GM12878 (cell line): ENCODE measurements around the gene FGF10. TPM values are rescaled to one million over a fixed set of nuclear protein-coding genes. Genes with fewer than 3 reads are reported as not detected.

ENCODE experiments used
- ATAC-seq: fragments of 200-7000 bp; cut with Tn5 transposase; 3 replicates; pipeline ENCODE4 v1.9.1; 2020; ENCODE audit warnings: mild to moderate bottlenecking, moderate library complexity
- BruUV-seq: library from RNA; stranded (reverse); fragments of 400-500 nt; replicated peaks from 2 replicates; lab custom pipeline; 2021; lab: Mats Ljungman, UMichigan
- CTCF ChIA-PET: fragments of 300-600 bp; sonication (Branson Sonifier 250); formaldehyde crosslinking; extraction: SDS; loops from one replicate; lab custom pipeline; 2021; ENCODE audit warnings: inconsistent platforms; lab: Yijun Ruan, JAX
- POLR2A ChIA-PET: fragments of 350-600 bp; formaldehyde crosslinking; extraction: SDS; loops from one replicate; lab custom pipeline; 2021; ENCODE audit warnings: inconsistent platforms; lab: Charles Lee
- RAD21 ChIA-PET: fragments of 300-600 bp; sonication (Branson Sonifier 250); formaldehyde crosslinking; loops from one replicate; lab custom pipeline; 2023; ENCODE audit warnings: antibody characterized with exemption; ENCODE audit not compliant: unreplicated experiment; lab: Charles Lee
- SMC1A ChIA-PET: fragments of 300-600 bp; sonication (Branson Sonifier 250); formaldehyde crosslinking; loops from one replicate; lab custom pipeline; 2023; ENCODE audit not compliant: unreplicated experiment, uncharacterized antibody; lab: Charles Lee
- DNase-seq: peaks from one replicate; pipeline ENCODE4 v3.0.0-alpha.2; 2011; ENCODE audit warnings: low read depth, low spot score
- FAIRE-seq: peaks from 3 replicates; lab custom pipeline; 2011; peaks lifted over from hg19 to GRCh38; lab: Jason Lieb, UNC
- H2AFZ ChIP-seq: 2 replicates; pipeline ENCODE4 v1.6.0; 2011; ENCODE audit warnings: low read depth, low read length, control low read depth; ENCODE audit not compliant: control insufficient read depth
- H3K27ac ChIP-seq: 2 replicates; pipeline ENCODE4 v1.5.1; 2011; ENCODE audit warnings: control low read depth; ENCODE audit not compliant: control insufficient read depth, insufficient read depth
- H3K27me3 ChIP-seq, 2 experiments: replicated peaks in 1 of 2; 2 replicates each; pipeline versions ENCODE4 v1.6.0 to v1.6.1; 2011; ENCODE audit warnings: low read length in 1 of 2; ENCODE audit not compliant: control insufficient read depth in 2 of 2, insufficient read depth in 2 of 2
- H3K36me3 ChIP-seq, 2 experiments: 2 replicates each; pipeline ENCODE4 v1.5.1; 2011; ENCODE audit warnings: low read length in 1 of 2; ENCODE audit not compliant: control insufficient read depth in 2 of 2, insufficient read depth in 2 of 2
- H3K4me1 ChIP-seq: 2 replicates; pipeline ENCODE4 v1.6.1; 2011; ENCODE audit warnings: mild to moderate bottlenecking, low read length, moderate library complexity, mixed read lengths; ENCODE audit not compliant: control insufficient read depth, insufficient read depth
- H3K4me2 ChIP-seq: 2 replicates; pipeline ENCODE4 v1.6.0; 2011; ENCODE audit warnings: control low read depth; ENCODE audit not compliant: control insufficient read depth, insufficient read depth
- H3K4me3 ChIP-seq: fragments of 200-600 bp; sonication (generic); 2 replicates; pipeline ENCODE4 v1.5.1; 2016
- H3K79me2 ChIP-seq: 2 replicates; pipeline ENCODE4 v1.6.0; 2011; ENCODE audit warnings: low read length; ENCODE audit not compliant: control insufficient read depth, insufficient read depth
- H3K9ac ChIP-seq: 2 replicates; pipeline ENCODE4 v1.8.0; 2011; ENCODE audit warnings: low read length, control low read depth, mixed read lengths; ENCODE audit not compliant: control insufficient read depth, insufficient read depth
- H3K9me3 ChIP-seq: replicated peaks from 3 replicates; pipeline ENCODE4 v1.5.1; 2011; ENCODE audit warnings: mild to moderate bottlenecking, low read length; ENCODE audit not compliant: control insufficient read depth, insufficient read depth
- H4K20me1 ChIP-seq: 2 replicates; pipeline ENCODE4 v1.6.0; 2011; ENCODE audit not compliant: control insufficient read depth, insufficient read depth
- BCL11A ChIP-seq: IDR thresholded peaks from 2 replicates; pipeline ENCODE4 v1.6.1; 2011; ENCODE audit warnings: low read depth, low read length
- BRCA1 ChIP-seq: IDR thresholded peaks from 2 replicates; pipeline ENCODE4 v1.6.1; 2011; ENCODE audit warnings: low read depth, low read length, improper control_type of control experiment
- CEBPB ChIP-seq, 2 experiments: fragments of 150-350 bp in 1 of 2; IDR thresholded peaks; 2 replicates each; pipeline ENCODE4 v1.6.1; 2012 to 2014; ENCODE audit warnings: low read depth in 2 of 2, low read length in 2 of 2, borderline replicate concordance in 1 of 2, inconsistent platforms in 1 of 2
- CREB1 ChIP-seq: IDR thresholded peaks from 2 replicates; pipeline ENCODE4 v1.6.1; 2012; ENCODE audit warnings: low read depth, mild to moderate bottlenecking, inconsistent platforms
- EED ChIP-seq: sonication (generic); IDR thresholded peaks from 2 replicates; pipeline ENCODE4 v1.6.1; 2016; ENCODE audit warnings: antibody characterized with exemption, low read depth
- EGR1 ChIP-seq, 2 experiments: IDR thresholded peaks; 1 replicate in 1 of 2; 2 replicates in 1 of 2; pipeline ENCODE4 v1.6.1; 2011 to 2012; ENCODE audit warnings: low read depth in 2 of 2, low read length in 2 of 2, borderline replicate concordance in 1 of 2, mild to moderate bottlenecking in 1 of 2, moderate library complexity in 1 of 2
- IKZF1 ChIP-seq: fragments of 450-650 bp; conservative IDR thresholded peaks from 2 replicates; pipeline ENCODE4 v1.6.1; 2017; ENCODE audit warnings: antibody characterized with exemption, mild to moderate bottlenecking
- KDM1A ChIP-seq: fragments of 200-600 bp; sonication (generic); IDR thresholded peaks from 2 replicates; pipeline ENCODE4 v1.6.1; 2016; ENCODE audit warnings: borderline replicate concordance
- MTA3 ChIP-seq: IDR thresholded peaks from 2 replicates; pipeline ENCODE4 v1.6.1; 2012; ENCODE audit warnings: low read length, inconsistent platforms, borderline replicate concordance
- MYC ChIP-seq: IDR thresholded peaks from 2 replicates; pipeline ENCODE4 v1.6.1; 2011; ENCODE audit warnings: mild to moderate bottlenecking, low read length, moderate library complexity, inconsistent platforms; ENCODE audit not compliant: insufficient read depth, insufficient replicate concordance, insufficient read length, severe bottlenecking
- NFIC ChIP-seq: IDR thresholded peaks from 2 replicates; pipeline ENCODE4 v1.6.1; 2012; ENCODE audit warnings: low read depth, mild to moderate bottlenecking, inconsistent platforms, low read length, moderate library complexity
- PML ChIP-seq: IDR thresholded peaks from 2 replicates; pipeline ENCODE4 v1.6.1; 2012; ENCODE audit warnings: low read length, inconsistent platforms
- POLR2AphosphoS5 ChIP-seq: IDR thresholded peaks from 2 replicates; pipeline ENCODE4 v1.6.1; 2011; ENCODE audit warnings: mild to moderate bottlenecking, low read length, inconsistent platforms
- POU2F2 ChIP-seq: IDR thresholded peaks from 3 replicates; pipeline ENCODE4 v1.6.1; 2011; ENCODE audit warnings: low read depth, mild to moderate bottlenecking, low read length, borderline replicate concordance
- RB1 ChIP-seq: fragments of 450-650 bp; formaldehyde crosslinking; IDR thresholded peaks from 2 replicates; pipeline ENCODE4 v1.6.1; 2017; ENCODE audit warnings: mild to moderate bottlenecking, borderline replicate concordance
- RFX5 ChIP-seq: IDR thresholded peaks from 2 replicates; pipeline ENCODE4 v1.6.1; 2011; ENCODE audit warnings: low read depth, low read length, improper control_type of control experiment
- TBL1XR1 ChIP-seq: IDR thresholded peaks from 2 replicates; pipeline ENCODE4 v1.6.1; 2012; ENCODE audit warnings: low read depth, low read length, improper control_type of control experiment
- TCF12 ChIP-seq: IDR thresholded peaks from 2 replicates; pipeline ENCODE4 v1.6.1; 2011; ENCODE audit warnings: low read depth, mild to moderate bottlenecking, low read length
- WGBS: methylation state at CpG from one replicate; pipeline ENCODE4 v1.1.6; 2016; ENCODE audit warnings: low lambda C conversion rate; ENCODE audit not compliant: insufficient replicate concordance, insufficient coverage; ENCODE audit errors: missing lambda C conversion rate; 5-methylcytosine and 5-hydroxymethylcytosine counted together
- in situ Hi-C: fragments of 300-500 bp; cut with MboI; formaldehyde crosslinking; loops from 9 replicates; pipeline ENCODE4 v1.14.3; 2018; ENCODE audit warnings: mixed read lengths
- intact Hi-C: fragments of 100-400 bp; cut with micrococcal nuclease; formaldehyde crosslinking; loops from one replicate; pipeline ENCODE4 v1.14.2; 2022; ENCODE audit not compliant: unreplicated experiment
- polyA plus RNA-seq, 11 experiments: library from polyadenylated mRNA; depleted of rRNA in 4 of 11; unstranded in 6 of 11; stranded (reverse) in 5 of 11; fragments of >200 nt; fragmentation: Nextera tagmentation in 4 of 11; fragmentation: Illumina TruSeq in 1 of 11; extraction: Ambion mirVana in 4 of 11; extraction: Trizol in 1 of 11; gene quantifications; 1 replicate in 1 of 11; 2 replicates in 10 of 11; pipeline versions ENCODE4 v1.2.1 to v1.2.3, GENCODE V29; 2011 to 2016; ENCODE audit warnings: inconsistent platforms in 2 of 11, missing spikeins in 2 of 11, low read depth in 1 of 11
- total RNA-seq, 4 experiments: library from RNA; depleted of rRNA in 3 of 4; stranded (reverse); fragments of >200 nt in 3 of 4; fragmentation: Illumina TruSeq in 1 of 4; extraction: Trizol in 1 of 4; gene quantifications; 2 replicates each; pipeline versions ENCODE4 v1.2.1 to v1.2.3, GENCODE V29; 2013 to 2021
- TF ChIP-seq, protein P1 (sequence below): fragments of 450-650 bp; IDR thresholded peaks from 2 replicates; pipeline ENCODE4 v1.6.1; 2016; ENCODE audit warnings: mild to moderate bottlenecking
- TF ChIP-seq, protein P2 (sequence below): fragments of 450-650 bp; IDR thresholded peaks from 2 replicates; pipeline ENCODE4 v1.6.1; 2017; ENCODE audit warnings: mild to moderate bottlenecking, moderate library complexity

FGF10 gene
- total and polyA plus RNA-seq, 10 of the 15 experiments (the other 5 are each of a cell fraction or from before 2014, with no cell fraction given) = not detected

DNA sequence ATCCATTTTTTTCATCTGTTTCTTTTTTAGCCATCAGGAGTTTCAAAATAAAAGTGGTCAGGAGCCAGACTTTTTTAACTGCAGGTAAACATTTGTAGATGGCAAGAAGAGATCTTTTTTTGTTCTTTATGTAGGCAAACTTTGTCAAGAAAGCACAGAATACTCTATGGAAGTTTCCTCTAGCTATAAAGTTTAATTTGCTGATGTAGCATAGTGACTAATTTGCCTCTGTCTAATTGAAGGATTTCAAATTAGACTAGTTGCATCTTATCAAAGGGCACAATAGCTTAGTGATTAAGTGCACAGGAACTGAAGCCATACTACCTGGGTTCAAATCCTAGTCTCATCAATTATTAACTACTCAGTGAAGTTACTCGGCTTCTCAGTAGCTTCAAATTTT is 22.0 kb downstream of the FGF10 start (continued):
- TF ChIP-seq, protein P1, sequence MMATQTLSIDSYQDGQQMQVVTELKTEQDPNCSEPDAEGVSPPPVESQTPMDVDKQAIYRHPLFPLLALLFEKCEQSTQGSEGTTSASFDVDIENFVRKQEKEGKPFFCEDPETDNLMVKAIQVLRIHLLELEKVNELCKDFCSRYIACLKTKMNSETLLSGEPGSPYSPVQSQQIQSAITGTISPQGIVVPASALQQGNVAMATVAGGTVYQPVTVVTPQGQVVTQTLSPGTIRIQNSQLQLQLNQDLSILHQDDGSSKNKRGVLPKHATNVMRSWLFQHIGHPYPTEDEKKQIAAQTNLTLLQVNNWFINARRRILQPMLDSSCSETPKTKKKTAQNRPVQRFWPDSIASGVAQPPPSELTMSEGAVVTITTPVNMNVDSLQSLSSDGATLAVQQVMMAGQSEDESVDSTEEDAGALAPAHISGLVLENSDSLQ = no peak
- TF ChIP-seq POLR2AphosphoS5 = no peak
- no peak for TF ChIP-seq KDM1A
- no peak for TF ChIP-seq TCF12
- no peak for TF ChIP-seq PML

DNA sequence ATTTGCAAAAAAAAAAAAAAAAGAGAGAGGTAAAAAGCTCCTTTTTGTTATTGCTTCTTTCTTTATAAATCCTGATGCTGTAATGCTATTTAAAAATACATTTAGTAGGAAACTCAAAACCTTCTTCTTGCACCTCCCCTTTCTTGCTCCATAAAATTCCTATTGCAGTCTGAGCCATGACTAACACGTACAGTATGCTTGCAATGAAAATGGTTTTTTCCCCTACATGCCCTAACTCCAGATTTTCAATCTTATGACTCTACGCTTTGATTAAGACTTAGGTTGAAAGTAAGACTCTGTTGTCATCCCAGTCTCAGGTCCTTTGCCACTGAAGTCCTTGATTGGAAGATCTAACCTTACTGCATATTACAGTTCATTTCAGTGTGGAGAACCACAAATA is 23.9 kb downstream of the FGF10 start:
- RAD21 ChIA-PET = no interaction called here
- no peaks in the 10 kb centered on the region for H4K20me1 ChIP-seq
- H3K4me3 ChIP-seq = no peak overlapping the region
- no peak overlapping the region for H3K9ac ChIP-seq
- no peak for FAIRE-seq
- H3K4me1 ChIP-seq = no peaks in the 10 kb centered on the region
- ATAC-seq = no peak
- H3K9me3 ChIP-seq = no peaks in the 10 kb centered on the region
- DNase-seq = no peak
- H3K79me2 ChIP-seq = no peaks in the 10 kb centered on the region
- H3K36me3 ChIP-seq = no peaks in the 10 kb centered on the region
- in situ Hi-C loops (no loop called here), intact Hi-C loops (no loop called here)
- WGBS = 16% methylated on average over 2 of the region's 2 CpGs
- SMC1A ChIA-PET = no interaction called here
- no TSS peak for BruUV-seq
- no peaks in the 10 kb centered on the region for H3K27me3 ChIP-seq
- H2AFZ ChIP-seq = no peak overlapping the region
- H3K27ac ChIP-seq = no peak overlapping the region
- POLR2A ChIA-PET = interaction anchor here (0.7 kb wide), 1 partner anchor 448 kb away, joined by 6 read pairs; no protein-coding TSS in a partner anchor
- CTCF ChIA-PET = no interaction called here
- H3K4me2 ChIP-seq = no peak overlapping the region
- no peak for TF ChIP-seq RB1
- TF ChIP-seq BCL11A = no peak
- no peak for TF ChIP-seq TBL1XR1
- TF ChIP-seq MTA3 = no peak
- no peak for TF ChIP-seq EGR1 (IDR thresholded peaks at IDR 0.05; ENCODE audit: borderline replicate concordance in 1 of 2, low read depth in 2 of 2, low read length in 2 of 2)
- no peak for TF ChIP-seq IKZF1
- no peak for TF ChIP-seq EED
- no peak for TF ChIP-seq TCF12
- TF ChIP-seq, protein P2, sequence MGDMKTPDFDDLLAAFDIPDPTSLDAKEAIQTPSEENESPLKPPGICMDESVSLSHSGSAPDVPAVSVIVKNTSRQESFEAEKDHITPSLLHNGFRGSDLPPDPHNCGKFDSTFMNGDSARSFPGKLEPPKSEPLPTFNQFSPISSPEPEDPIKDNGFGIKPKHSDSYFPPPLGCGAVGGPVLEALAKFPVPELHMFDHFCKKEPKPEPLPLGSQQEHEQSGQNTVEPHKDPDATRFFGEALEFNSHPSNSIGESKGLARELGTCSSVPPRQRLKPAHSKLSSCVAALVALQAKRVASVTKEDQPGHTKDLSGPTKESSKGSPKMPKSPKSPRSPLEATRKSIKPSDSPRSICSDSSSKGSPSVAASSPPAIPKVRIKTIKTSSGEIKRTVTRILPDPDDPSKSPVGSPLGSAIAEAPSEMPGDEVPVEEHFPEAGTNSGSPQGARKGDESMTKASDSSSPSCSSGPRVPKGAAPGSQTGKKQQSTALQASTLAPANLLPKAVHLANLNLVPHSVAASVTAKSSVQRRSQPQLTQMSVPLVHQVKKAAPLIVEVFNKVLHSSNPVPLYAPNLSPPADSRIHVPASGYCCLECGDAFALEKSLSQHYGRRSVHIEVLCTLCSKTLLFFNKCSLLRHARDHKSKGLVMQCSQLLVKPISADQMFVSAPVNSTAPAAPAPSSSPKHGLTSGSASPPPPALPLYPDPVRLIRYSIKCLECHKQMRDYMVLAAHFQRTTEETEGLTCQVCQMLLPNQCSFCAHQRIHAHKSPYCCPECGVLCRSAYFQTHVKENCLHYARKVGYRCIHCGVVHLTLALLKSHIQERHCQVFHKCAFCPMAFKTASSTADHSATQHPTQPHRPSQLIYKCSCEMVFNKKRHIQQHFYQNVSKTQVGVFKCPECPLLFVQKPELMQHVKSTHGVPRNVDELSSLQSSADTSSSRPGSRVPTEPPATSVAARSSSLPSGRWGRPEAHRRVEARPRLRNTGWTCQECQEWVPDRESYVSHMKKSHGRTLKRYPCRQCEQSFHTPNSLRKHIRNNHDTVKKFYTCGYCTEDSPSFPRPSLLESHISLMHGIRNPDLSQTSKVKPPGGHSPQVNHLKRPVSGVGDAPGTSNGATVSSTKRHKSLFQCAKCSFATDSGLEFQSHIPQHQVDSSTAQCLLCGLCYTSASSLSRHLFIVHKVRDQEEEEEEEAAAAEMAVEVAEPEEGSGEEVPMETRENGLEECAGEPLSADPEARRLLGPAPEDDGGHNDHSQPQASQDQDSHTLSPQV = no peak
- TF ChIP-seq BRCA1 = no peak
- TF ChIP-seq CEBPB (IDR thresholded peaks at IDR 0.05; ENCODE audit: borderline replicate concordance in 1 of 2, low read depth in 2 of 2, low read length in 2 of 2) = no peak
- no peak for TF ChIP-seq RFX5
- TF ChIP-seq NFIC = no peak
- no peak for TF ChIP-seq MYC
- TF ChIP-seq POU2F2 = no peak
- no peak for TF ChIP-seq CREB1
